ENCODE measurements around the gene GSG1L2.

DNA sequence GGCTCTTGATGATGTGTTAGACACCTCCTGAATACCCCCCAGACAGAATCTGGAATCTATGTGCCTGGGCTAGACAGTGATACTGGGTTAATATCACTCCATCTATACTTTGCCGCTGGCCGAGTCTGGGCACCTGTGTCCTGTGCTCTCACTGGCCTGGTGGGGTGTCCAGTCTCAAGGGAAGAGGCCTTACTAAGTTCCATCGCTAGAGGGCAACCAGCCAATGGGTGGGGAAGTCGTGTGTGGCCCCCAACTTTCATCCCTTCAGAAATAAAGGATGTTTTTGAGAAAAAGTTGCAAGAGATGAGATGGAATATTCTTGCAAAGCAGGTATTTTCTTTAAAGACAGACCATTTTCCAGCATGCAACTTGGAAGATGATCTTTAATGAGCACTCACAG, 2.2 kb upstream of the GSG1L2 start:
- TF ChIP-seq GATA2 (IDR thresholded peaks at IDR 0.05; ENCODE audit: low read depth, low read length) (no peak), GATA3 (IDR thresholded peaks at IDR 0.05; ENCODE audit: low read depth, low read length) (no peak)
